Endothelial cell of umbilical vein (primary cell): ENCODE measurements around the gene OR1L6. TPM values are rescaled to one million over a fixed set of nuclear protein-coding genes. Genes with fewer than 3 reads are reported as not detected.

Source experiments
- BruUV-seq: library from RNA; stranded (reverse); fragments of 400-500 nt; replicated peaks from 2 replicates; lab custom pipeline; 2021; lab: Mats Ljungman, UMichigan
- CTCF ChIA-PET: fragments of 300-600, 350-600 bp; sonication (Branson Sonifier 250); formaldehyde crosslinking; loops from one replicate; lab custom pipeline; 2021; ENCODE audit warnings: antibody characterized with exemption, inconsistent platforms; lab: Charles Lee
- POLR2A ChIA-PET: fragments of 300-600, 350-600 bp; sonication (Branson Sonifier 250); formaldehyde crosslinking; loops from one replicate; lab custom pipeline; 2021; ENCODE audit warnings: antibody characterized with exemption, inconsistent platforms; lab: Charles Lee
- DNase-seq: peaks from one replicate; pipeline ENCODE4 v3.0.0-alpha.2; 2011; ENCODE audit warnings: low read depth, low spot score
- FAIRE-seq: peaks from 2 replicates; lab custom pipeline; 2011; peaks lifted over from hg19 to GRCh38; lab: Jason Lieb, UNC
- H2AFZ ChIP-seq: 2 replicates; pipeline ENCODE4 v1.6.0; 2012; ENCODE audit warnings: low read depth, low read length, control low read depth, inconsistent platforms
- H3K27ac ChIP-seq: 2 replicates; pipeline ENCODE4 v1.5.1; 2011; ENCODE audit warnings: low read depth, mild to moderate bottlenecking, control low read depth, low read length, moderate library complexity; ENCODE audit not compliant: insufficient read depth
- H3K27me3 ChIP-seq, 2 experiments: 2 replicates each; pipeline versions ENCODE4 v1.6.0 to v1.6.1; 2011; ENCODE audit warnings: low read length in 2 of 2, mixed read lengths in 1 of 2; ENCODE audit not compliant: control insufficient read depth in 2 of 2, insufficient read depth in 2 of 2
- H3K36me3 ChIP-seq, 2 experiments: 2 replicates in 1 of 2; 3 replicates in 1 of 2; pipeline ENCODE4 v1.5.1; 2011; ENCODE audit warnings: low read length in 2 of 2, mild to moderate bottlenecking in 1 of 2, moderate library complexity in 1 of 2; ENCODE audit not compliant: control insufficient read depth in 2 of 2, insufficient read depth in 2 of 2; ENCODE audit errors: extremely low read depth in 1 of 2
- H3K4me1 ChIP-seq: 3 replicates; pipeline ENCODE4 v1.5.1; 2011; ENCODE audit warnings: mild to moderate bottlenecking, low read length; ENCODE audit not compliant: control insufficient read depth, insufficient read depth; ENCODE audit errors: extremely low read depth
- H3K4me2 ChIP-seq: 2 replicates; pipeline ENCODE4 v1.6.1; 2011; ENCODE audit warnings: low read length, control low read depth, mixed read lengths; ENCODE audit not compliant: insufficient read depth
- H3K4me3 ChIP-seq, 3 experiments: fragments of 200-600 bp in 1 of 3; sonication (generic), shearing (Covaris generic) in 1 of 3; replicated peaks in 1 of 3; 2 replicates each; pipeline ENCODE4 v1.5.1; 2011 to 2016; ENCODE audit warnings: control low read depth in 3 of 3, low read length in 3 of 3, mild to moderate bottlenecking in 2 of 3, inconsistent platforms in 1 of 3, low read depth in 1 of 3, moderate library complexity in 1 of 3; ENCODE audit not compliant: insufficient read depth in 1 of 3
- H3K79me2 ChIP-seq: 2 replicates; pipeline ENCODE4 v1.6.0; 2012; ENCODE audit warnings: low read length, inconsistent platforms; ENCODE audit not compliant: control insufficient read depth, insufficient read depth
- H3K9ac ChIP-seq: replicated peaks from 2 replicates; pipeline ENCODE3; 2011; ENCODE audit warnings: low read length, control low read depth; ENCODE audit not compliant: insufficient read depth; ENCODE audit errors: extremely low read depth
- H3K9me1 ChIP-seq: replicated peaks from 3 replicates; pipeline ENCODE4 v1.6.0; 2011; ENCODE audit warnings: mild to moderate bottlenecking, low read length; ENCODE audit not compliant: control insufficient read depth, insufficient read depth; ENCODE audit errors: extremely low read depth
- H3K9me3 ChIP-seq: replicated peaks from 2 replicates; pipeline ENCODE4 v1.5.1; 2012; ENCODE audit warnings: low read length, inconsistent platforms; ENCODE audit not compliant: control insufficient read depth, insufficient read depth
- H4K20me1 ChIP-seq: replicated peaks from 2 replicates; pipeline ENCODE3; 2011; ENCODE audit warnings: mild to moderate bottlenecking, low read length; ENCODE audit not compliant: control insufficient read depth, insufficient read depth; ENCODE audit errors: extremely low read depth
- EZH2 ChIP-seq: IDR thresholded peaks from 2 replicates; pipeline ENCODE4 v1.6.1; 2012; ENCODE audit warnings: borderline replicate concordance, low read depth, mild to moderate bottlenecking, moderate library complexity, low read length, inconsistent platforms; ENCODE audit not compliant: severe bottlenecking
- FOS ChIP-seq: IDR thresholded peaks from 2 replicates; pipeline ENCODE4 v1.6.1; 2011; ENCODE audit warnings: mild to moderate bottlenecking, low read length, moderate library complexity, borderline replicate concordance; ENCODE audit not compliant: insufficient read depth
- GATA2 ChIP-seq: IDR thresholded peaks from 2 replicates; pipeline ENCODE4 v1.7.0; 2011; ENCODE audit warnings: low read depth, mild to moderate bottlenecking, moderate library complexity, mixed read lengths, low read length; ENCODE audit not compliant: insufficient read length, insufficient read depth
- JUN ChIP-seq: IDR thresholded peaks from 2 replicates; pipeline ENCODE4 v1.6.1; 2011; ENCODE audit warnings: borderline replicate concordance, low read depth; ENCODE audit not compliant: insufficient read length, insufficient read depth
- MYC ChIP-seq: IDR thresholded peaks from one replicate; pipeline ENCODE4 v1.6.1; 2011; ENCODE audit warnings: mild to moderate bottlenecking, low read depth, low read length
- POLR2A ChIP-seq: IDR thresholded peaks from 2 replicates; pipeline ENCODE4 v1.6.1; 2012; ENCODE audit warnings: low read depth, mild to moderate bottlenecking, control low read depth, low read length
- POLR2AphosphoS5 ChIP-seq: IDR thresholded peaks from 2 replicates; pipeline ENCODE4 v1.6.1; 2012; ENCODE audit warnings: low read depth, mild to moderate bottlenecking, control low read depth, low read length, moderate library complexity; ENCODE audit not compliant: insufficient read depth
- dilution Hi-C: fragments of 300-500 bp; cut with MboI; formaldehyde crosslinking; loops from one replicate; pipeline ENCODE4 v1.15.0; 2019; ENCODE audit warnings: low sequenced_read_pairs; ENCODE audit not compliant: extremely low pct_ligation_motif_present
- intact Hi-C: fragments of 100-400 bp; cut with micrococcal nuclease; formaldehyde crosslinking; loops from one replicate; pipeline ENCODE4 v1.10.0; 2022
- polyA plus RNA-seq, 4 experiments: library from polyadenylated mRNA; depleted of rRNA in 3 of 4; stranded (reverse) in 3 of 4; unstranded in 1 of 4; fragments of >200 nt; gene quantifications; 2 replicates each; pipeline versions ENCODE4 v1.2.1 to v1.2.3, GENCODE V29; 2011 to 2012; ENCODE audit warnings: missing spikeins in 1 of 4
- total RNA-seq: library from RNA; stranded (reverse); gene quantifications from 2 replicates; pipeline ENCODE4 v1.2.3, GENCODE V29; 2021
- TF ChIP-seq, protein P1 (sequence below), 2 donors: IDR thresholded peaks; 1 replicate in 1 of 2; 2 replicates in 1 of 2; pipeline ENCODE4 v1.5.1; 2011; ENCODE audit warnings: low read length in 2 of 2, mild to moderate bottlenecking in 2 of 2, moderate library complexity in 2 of 2, control low read depth in 1 of 2, inconsistent platforms in 1 of 2, low read depth in 1 of 2; ENCODE audit not compliant: insufficient read depth in 1 of 2; ENCODE audit errors: extremely low read depth in 1 of 2
- TF ChIP-seq, protein P2 (sequence below): IDR thresholded peaks from 2 replicates; pipeline ENCODE4 v1.6.1; 2011; ENCODE audit not compliant: insufficient read depth, insufficient read length

The OR1L6 gene
- total and polyA plus RNA-seq, 2 donors (not counting 3 experiments of a cell fraction or from before 2014, with no cell fraction given) = not detected

DNA sequence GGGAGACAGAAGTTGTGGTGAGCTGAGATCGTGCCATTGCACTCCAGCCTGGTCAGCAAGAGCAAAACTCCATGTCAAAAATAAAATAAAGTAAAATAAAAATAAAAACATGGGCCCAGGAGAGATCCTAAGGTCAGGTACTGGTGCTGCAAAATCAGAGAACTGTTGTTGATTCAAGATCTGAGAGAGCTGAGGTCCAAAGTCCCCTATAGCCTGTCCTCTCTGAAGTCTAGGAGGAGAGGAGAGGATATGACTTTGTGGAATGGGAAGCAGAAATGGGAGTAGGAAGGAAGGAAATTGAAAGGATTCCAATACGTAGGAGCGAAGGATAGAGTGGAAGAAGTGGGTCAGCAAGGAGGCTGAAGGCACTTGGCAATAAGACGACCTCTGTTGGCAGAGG is 22.9 kb upstream of the OR1L6 start:
- no TSS peak for BruUV-seq
- CTCF ChIA-PET = interaction anchor here (0.8 kb wide), 1 partner anchor 331 kb away, joined by 3 read pairs; no protein-coding TSS in a partner anchor
- intact Hi-C loops = no loop called here

More for the DNA sequence above, 22.9 kb upstream of the OR1L6 start:
- no peak overlapping the region for H3K4me3 ChIP-seq
- no peaks in the 10 kb centered on the region for H3K79me2 ChIP-seq
- no peak overlapping the region for H3K9ac ChIP-seq
- H3K27me3 ChIP-seq = no peaks in the 10 kb centered on the region
- TF ChIP-seq GATA2 (no peak), FOS (no peak), JUN (no peak), POLR2AphosphoS5 (no peak), MYC (no peak), EZH2 (no peak), POLR2A (no peak)
- TF ChIP-seq, protein P1, sequence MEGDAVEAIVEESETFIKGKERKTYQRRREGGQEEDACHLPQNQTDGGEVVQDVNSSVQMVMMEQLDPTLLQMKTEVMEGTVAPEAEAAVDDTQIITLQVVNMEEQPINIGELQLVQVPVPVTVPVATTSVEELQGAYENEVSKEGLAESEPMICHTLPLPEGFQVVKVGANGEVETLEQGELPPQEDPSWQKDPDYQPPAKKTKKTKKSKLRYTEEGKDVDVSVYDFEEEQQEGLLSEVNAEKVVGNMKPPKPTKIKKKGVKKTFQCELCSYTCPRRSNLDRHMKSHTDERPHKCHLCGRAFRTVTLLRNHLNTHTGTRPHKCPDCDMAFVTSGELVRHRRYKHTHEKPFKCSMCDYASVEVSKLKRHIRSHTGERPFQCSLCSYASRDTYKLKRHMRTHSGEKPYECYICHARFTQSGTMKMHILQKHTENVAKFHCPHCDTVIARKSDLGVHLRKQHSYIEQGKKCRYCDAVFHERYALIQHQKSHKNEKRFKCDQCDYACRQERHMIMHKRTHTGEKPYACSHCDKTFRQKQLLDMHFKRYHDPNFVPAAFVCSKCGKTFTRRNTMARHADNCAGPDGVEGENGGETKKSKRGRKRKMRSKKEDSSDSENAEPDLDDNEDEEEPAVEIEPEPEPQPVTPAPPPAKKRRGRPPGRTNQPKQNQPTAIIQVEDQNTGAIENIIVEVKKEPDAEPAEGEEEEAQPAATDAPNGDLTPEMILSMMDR (IDR thresholded peaks at IDR 0.05; ENCODE audit: extremely low read depth in 1 of 2, insufficient read depth in 1 of 2, low read depth in 1 of 2, low read length in 2 of 2) = no peak
- TF ChIP-seq, protein P2, sequence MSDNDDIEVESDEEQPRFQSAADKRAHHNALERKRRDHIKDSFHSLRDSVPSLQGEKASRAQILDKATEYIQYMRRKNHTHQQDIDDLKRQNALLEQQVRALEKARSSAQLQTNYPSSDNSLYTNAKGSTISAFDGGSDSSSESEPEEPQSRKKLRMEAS = no peak
- no peaks in the 10 kb centered on the region for H3K36me3 ChIP-seq
- POLR2A ChIA-PET = no interaction called here
- dilution Hi-C loops = no loop called here
- H4K20me1 ChIP-seq = no peaks in the 10 kb centered on the region
- H3K4me1 ChIP-seq = no peaks in the 10 kb centered on the region
- DNase-seq = no peak
- no peaks in the 10 kb centered on the region for H3K9me1 ChIP-seq
- H3K27ac ChIP-seq = no peak overlapping the region
- no peak overlapping the region for H2AFZ ChIP-seq
- no peak overlapping the region for H3K4me2 ChIP-seq
- H3K9me3 ChIP-seq = no peaks in the 10 kb centered on the region
- no peak for FAIRE-seq
